ENCODE data around the gene LRRK2. TPM values are rescaled to one million over a fixed set of nuclear protein-coding genes. Genes with fewer than 3 reads are reported as not detected.

LRRK2 gene
- total RNA-seq = 0.81 and 1.2 TPM in 2 replicates

GRCh38 chr12:40224439-40225291 lies at the start of gene LRRK2:
Gene LRRK2 (plus strand): TSS chr12:40224997. CDS start chr12:40225132, 135 bp downstream.

Other genes starting within 250 kb of the LRRK2 start
- 2.6 and 7.1 TPM in 2 replicates for gene SLC2A13, start 118.9 kb upstream of the LRRK2 start, total RNA-seq

Measured in bladder microvascular endothelial cell (primary cell).